ENCODE results near the gene CCK. TPM values are rescaled to one million over a fixed set of nuclear protein-coding genes. Genes with fewer than 3 reads are reported as not detected.
A peak's percentile ranks its signal among the peaks of the same experiment; 100 is the strongest.

The CCK gene, protein sequence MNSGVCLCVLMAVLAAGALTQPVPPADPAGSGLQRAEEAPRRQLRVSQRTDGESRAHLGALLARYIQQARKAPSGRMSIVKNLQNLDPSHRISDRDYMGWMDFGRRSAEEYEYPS
- total RNA-seq (2014; rRNA removed; shearing (Covaris generic)): 1.0 and 4.2 TPM in 2 replicates
- polyA plus RNA-seq (2016; fragmentation: Nextera tagmentation; extraction: Ambion mirVana): 3.1 and 3.3 TPM in 2 replicates
- long read RNA-seq, partial matches to known transcripts: 1 of 1 reads
- long read RNA-seq, other reads (novel, unspliced or antisense): 0 of 1 reads

GRCh38 chr3:42266085-42266484, at the start of gene CCK:
Gene CCK, minus strand, starts transcription at chr3:42266185. Its CDS starts 2,555 bp downstream, at chr3:42263630.
- Mint-ChIP-seq H3K9me3 (no peaks in the 10 kb centered on the region; the same call in 2 of the 3 replicates), H3K4me1 (peaks cover 12% of the 10 kb centered on the region; the same call in 2 of the 3 replicates), H3K4me3 (no peak within 1 kb of the TSS), H3K27ac (no peak within 1 kb of the TSS), H3K27me3 (ENCODE audit: insufficient read depth, low read depth, poor library complexity) (peaks cover 36% of the 10 kb centered on the region), H3K36me3 (ENCODE audit: low read depth) (no peaks in the 10 kb centered on the region; the same call in 2 of the 3 replicates)
- no peaks in the 10 kb centered on the region for H4K20me1 ChIP-seq (replicated peaks; ENCODE audit: insufficient read depth)
- H3K4me2 ChIP-seq: peak within 1 kb of the TSS; percentile 78; the same call in 1 of the 2 replicates
- H3K36me3 ChIP-seq (ENCODE audit: insufficient read depth): no peaks in the 10 kb centered on the region
- peaks cover 48% of the 10 kb centered on the region for H3K27me3 ChIP-seq (ENCODE audit: insufficient read depth)
- no peak within 1 kb of the TSS for H3K4me3 ChIP-seq
- peaks cover 5% of the 10 kb centered on the region for H3K4me1 ChIP-seq (ENCODE audit: insufficient read depth)
- no peaks in the 10 kb centered on the region for H3F3A ChIP-seq (replicated peaks; ENCODE audit: low read depth)
- DNase-seq (ENCODE audit: low spot score) (no peak), ATAC-seq (no peak)
- no peaks in the 10 kb centered on the region for H3K9me2 ChIP-seq (ENCODE audit: insufficient read depth)
- no peak within 1 kb of the TSS for H3K27ac ChIP-seq (ENCODE audit: low read depth)
- TF ChIP-seq JUNB (IDR thresholded peaks at IDR 0.05; ENCODE audit: unreplicated experiment): no peak
- no peak for TF ChIP-seq ZNF462 (CRISPR knock-in tag; IDR thresholded peaks at IDR 0.05)
- no peak for TF ChIP-seq POLR2AphosphoS5 (IDR thresholded peaks at IDR 0.05; ENCODE audit: low read depth)
- TF ChIP-seq, protein P1, sequence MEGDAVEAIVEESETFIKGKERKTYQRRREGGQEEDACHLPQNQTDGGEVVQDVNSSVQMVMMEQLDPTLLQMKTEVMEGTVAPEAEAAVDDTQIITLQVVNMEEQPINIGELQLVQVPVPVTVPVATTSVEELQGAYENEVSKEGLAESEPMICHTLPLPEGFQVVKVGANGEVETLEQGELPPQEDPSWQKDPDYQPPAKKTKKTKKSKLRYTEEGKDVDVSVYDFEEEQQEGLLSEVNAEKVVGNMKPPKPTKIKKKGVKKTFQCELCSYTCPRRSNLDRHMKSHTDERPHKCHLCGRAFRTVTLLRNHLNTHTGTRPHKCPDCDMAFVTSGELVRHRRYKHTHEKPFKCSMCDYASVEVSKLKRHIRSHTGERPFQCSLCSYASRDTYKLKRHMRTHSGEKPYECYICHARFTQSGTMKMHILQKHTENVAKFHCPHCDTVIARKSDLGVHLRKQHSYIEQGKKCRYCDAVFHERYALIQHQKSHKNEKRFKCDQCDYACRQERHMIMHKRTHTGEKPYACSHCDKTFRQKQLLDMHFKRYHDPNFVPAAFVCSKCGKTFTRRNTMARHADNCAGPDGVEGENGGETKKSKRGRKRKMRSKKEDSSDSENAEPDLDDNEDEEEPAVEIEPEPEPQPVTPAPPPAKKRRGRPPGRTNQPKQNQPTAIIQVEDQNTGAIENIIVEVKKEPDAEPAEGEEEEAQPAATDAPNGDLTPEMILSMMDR (conservative IDR thresholded peaks at IDR 0.05; ENCODE audit: low read depth in 2 of 2): no peak
- TF ChIP-seq EZH2 (IDR thresholded peaks at IDR 0.05; ENCODE audit: low read depth, unreplicated experiment): no peak
- H3K79me2 ChIP-seq (replicated peaks; ENCODE audit: insufficient read depth): no peaks in the 10 kb centered on the region
- no peak within 1 kb of the TSS for H2AFZ ChIP-seq

Data from GM23338 (cell line).